BLaER1 (cell line): Measurements from ENCODE around the gene SLC28A1.
"Not testable (repeated sequence)": the region's sequence is repeated elsewhere in the genome, so short reads cannot be mapped to it uniquely, and the experiment has no call there.

Source experiments
- H3K27ac ChIP-seq: shearing (Covaris generic); formaldehyde crosslinking; 2 replicates; pipeline ENCODE4 v1.8.1; 2022
- H3K27me3 ChIP-seq: shearing (Covaris generic); formaldehyde crosslinking; 2 replicates; pipeline ENCODE4 v1.8.1; 2022
- H3K36me3 ChIP-seq: shearing (Covaris generic); formaldehyde crosslinking; 2 replicates; pipeline ENCODE4 v1.8.1; 2022
- H3K4me1 ChIP-seq: shearing (Covaris generic); formaldehyde crosslinking; 2 replicates; pipeline ENCODE4 v1.8.1; 2022
- H3K4me2 ChIP-seq: shearing (Covaris generic); formaldehyde crosslinking; 2 replicates; pipeline ENCODE4 v1.8.1; 2022
- H3K4me3 ChIP-seq: shearing (Covaris generic); formaldehyde crosslinking; 2 replicates; pipeline ENCODE4 v1.8.1; 2022
- H3K9ac ChIP-seq: shearing (Covaris generic); formaldehyde crosslinking; 2 replicates; pipeline ENCODE4 v1.8.1; 2022
- H3K9me3 ChIP-seq: shearing (Covaris generic); formaldehyde crosslinking; 2 replicates; pipeline ENCODE4 v1.8.1; 2022
- H4K20me1 ChIP-seq: shearing (Covaris generic); formaldehyde crosslinking; 2 replicates; pipeline ENCODE4 v1.8.1; 2022
- Cebpa-rat ChIP-seq: shearing (Covaris generic); IDR thresholded peaks from 2 replicates; pipeline ENCODE4 v1.8.1; 2022

The SLC28A1 gene

DNA sequence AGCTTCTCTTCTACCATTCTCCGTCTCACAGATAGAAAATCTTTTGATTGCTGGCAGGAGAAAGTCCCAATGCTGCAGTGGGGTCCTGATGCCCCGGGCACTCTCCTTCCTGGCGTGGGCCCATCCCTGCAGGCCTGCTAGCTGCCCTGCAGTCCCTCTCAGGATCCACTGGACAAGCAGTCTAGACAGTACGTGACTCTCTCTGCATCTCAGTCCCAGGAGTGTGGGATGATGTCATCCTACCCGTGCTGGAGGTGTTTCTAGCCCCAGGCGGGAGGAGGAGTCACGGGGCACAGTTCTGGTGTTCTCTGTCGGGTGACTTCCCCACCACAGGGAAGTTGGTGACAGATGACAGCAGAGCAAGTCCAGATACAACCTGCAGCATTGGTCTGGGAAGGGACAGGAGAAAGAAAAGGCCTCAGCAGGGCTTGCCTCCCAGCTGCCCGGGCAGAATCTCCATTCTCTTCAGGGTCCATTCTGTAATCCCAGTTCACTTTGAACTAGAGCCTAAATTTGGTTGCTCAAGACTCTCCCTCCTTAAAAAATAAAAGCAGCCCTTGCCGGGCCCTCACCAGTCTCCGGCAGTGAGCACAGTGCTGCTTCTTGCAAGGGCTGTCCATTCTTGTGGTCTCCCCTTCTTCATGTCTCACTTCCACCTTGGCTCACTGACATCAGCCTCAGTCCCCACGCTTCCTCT lies 30.6 kb downstream of the SLC28A1 start:
- peak overlapping the region; percentile 72 for H3K4me2 ChIP-seq
- no peaks in the 10 kb centered on the region for H3K27me3 ChIP-seq
- H3K9me3 ChIP-seq = no peaks in the 10 kb centered on the region
- no peaks in the 10 kb centered on the region for H3K36me3 ChIP-seq
- no peaks in the 10 kb centered on the region for H4K20me1 ChIP-seq
- no peak for TF ChIP-seq Cebpa-rat
- H3K4me3 ChIP-seq = no peak overlapping the region
- peak overlapping the region; percentile 53 for H3K27ac ChIP-seq
- H3K9ac ChIP-seq = no peak overlapping the region
- peaks cover 58% of the 10 kb centered on the region for H3K4me1 ChIP-seq

DNA sequence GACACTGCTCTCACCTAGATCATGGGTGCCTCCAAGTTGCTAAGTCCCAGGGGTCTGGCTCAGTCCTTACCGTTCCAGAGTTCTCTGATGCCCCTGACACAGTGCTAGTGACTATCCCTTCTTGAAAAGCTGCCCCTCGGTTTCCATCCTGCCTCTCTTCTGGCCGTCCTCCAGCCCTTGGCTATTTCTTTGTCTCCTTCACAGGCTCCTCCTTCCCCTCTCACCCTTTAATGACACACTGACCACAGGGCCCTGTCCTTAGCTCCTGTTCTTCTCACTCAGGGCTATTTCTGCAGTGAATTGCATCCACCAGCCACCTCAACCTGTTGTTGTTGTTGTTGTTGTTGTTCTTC lies 31.1 kb downstream of the SLC28A1 start:
- no peak overlapping the region for H3K9ac ChIP-seq
- H3K27ac ChIP-seq = peak overlapping the region; percentile 53
- no peaks in the 10 kb centered on the region for H4K20me1 ChIP-seq
- no peak for TF ChIP-seq Cebpa-rat
- H3K4me3 ChIP-seq = no peak overlapping the region
- H3K27me3 ChIP-seq = no peaks in the 10 kb centered on the region
- no peaks in the 10 kb centered on the region for H3K9me3 ChIP-seq
- no peaks in the 10 kb centered on the region for H3K36me3 ChIP-seq
- H3K4me2 ChIP-seq = peak overlapping the region; percentile 72
- H3K4me1 ChIP-seq = peaks cover 58% of the 10 kb centered on the region

DNA sequence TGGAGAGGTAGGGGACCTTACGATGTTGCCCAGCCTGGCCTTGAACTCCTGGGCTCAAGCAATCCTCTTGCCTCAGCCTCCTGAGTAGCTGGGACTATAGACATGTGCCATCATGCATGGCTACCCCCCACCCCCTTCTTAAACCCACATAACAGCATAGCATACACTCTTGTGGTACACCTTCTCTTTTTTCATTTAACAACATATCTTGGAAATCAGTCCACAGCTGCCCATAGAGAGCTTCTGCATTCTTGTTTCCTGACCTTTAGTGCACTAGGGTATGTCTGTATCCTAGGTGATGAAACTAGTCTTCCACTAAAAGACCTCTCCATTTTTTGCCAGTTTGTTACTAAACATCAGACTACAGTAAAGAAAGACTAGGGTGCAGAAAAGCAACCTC lies 33.0 kb downstream of the SLC28A1 start:
- peak overlapping the region; percentile 47 for H3K4me2 ChIP-seq
- H3K9me3 ChIP-seq = no peaks in the 10 kb centered on the region
- no peak overlapping the region for H3K27ac ChIP-seq
- H3K4me1 ChIP-seq = peaks cover 46% of the 10 kb centered on the region
- H3K4me3 ChIP-seq = no peak overlapping the region
- no peaks in the 10 kb centered on the region for H3K27me3 ChIP-seq
- no peak overlapping the region for H3K9ac ChIP-seq
- no peak for TF ChIP-seq Cebpa-rat
- H3K36me3 ChIP-seq = no peaks in the 10 kb centered on the region
- H4K20me1 ChIP-seq = no peaks in the 10 kb centered on the region

DNA sequence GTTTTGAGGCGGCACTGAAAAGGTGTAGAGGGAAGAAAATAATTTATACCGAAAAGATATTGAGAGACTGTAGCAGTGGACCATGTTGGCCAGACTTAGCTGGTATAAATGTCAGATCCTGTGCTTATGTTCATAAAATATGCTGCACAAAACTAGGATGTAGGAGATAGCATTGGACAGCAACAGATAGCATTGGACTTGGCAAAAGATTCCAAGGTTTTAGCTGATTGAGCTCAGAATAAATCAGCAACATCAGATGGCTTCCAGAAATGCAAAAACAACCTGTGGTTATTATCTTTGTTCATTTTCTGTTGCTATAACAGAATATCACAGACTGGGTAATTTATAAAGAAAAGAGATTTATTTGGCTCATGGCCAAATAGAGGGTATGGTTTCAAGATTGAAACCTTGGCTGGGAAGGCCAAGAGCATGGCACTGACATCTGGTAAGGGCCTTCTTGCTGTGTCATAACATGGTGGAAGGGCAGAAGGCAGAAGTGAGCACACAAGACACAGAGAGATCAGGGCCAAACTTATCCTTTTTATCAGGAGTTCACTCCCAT lies 34.7 kb downstream of the SLC28A1 start:
- no peaks in the 10 kb centered on the region for H3K36me3 ChIP-seq
- H3K4me1 ChIP-seq = peaks cover 29% of the 10 kb centered on the region
- H3K4me2 ChIP-seq = no peak overlapping the region
- no peak for TF ChIP-seq Cebpa-rat
- no peak overlapping the region for H3K27ac ChIP-seq
- no peaks in the 10 kb centered on the region for H3K9me3 ChIP-seq
- H3K4me3 ChIP-seq = no peak overlapping the region
- H3K9ac ChIP-seq = no peak overlapping the region
- no peaks in the 10 kb centered on the region for H4K20me1 ChIP-seq
- H3K27me3 ChIP-seq = no peaks in the 10 kb centered on the region

DNA sequence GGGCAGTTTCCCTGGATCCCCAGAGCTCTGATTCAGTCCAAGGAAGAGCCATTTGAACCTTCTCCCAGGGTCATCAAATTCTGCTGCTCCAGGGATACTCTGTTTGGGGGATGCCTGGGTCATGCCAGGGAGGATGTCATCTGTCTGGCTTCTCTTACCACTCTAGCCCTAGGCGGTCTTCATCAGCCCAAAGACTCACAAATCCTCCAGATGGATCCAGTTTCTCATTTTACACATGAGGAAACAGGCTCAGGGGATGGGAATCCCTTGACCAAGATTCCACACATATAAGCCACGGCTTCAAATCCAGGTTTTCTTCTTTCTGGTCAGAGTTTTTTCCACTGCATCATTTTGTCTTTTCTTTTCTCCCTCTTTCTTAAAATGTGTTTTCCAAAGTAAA lies 36.7 kb downstream of the SLC28A1 start:
- no peak overlapping the region for H3K9ac ChIP-seq
- H3K27ac ChIP-seq = no peak overlapping the region
- H3K4me3 ChIP-seq = no peak overlapping the region
- no peak overlapping the region; the same call in 1 of the 2 replicates for H3K4me2 ChIP-seq
- peaks cover 12% of the 10 kb centered on the region for H3K4me1 ChIP-seq
- no peaks in the 10 kb centered on the region for H3K9me3 ChIP-seq
- H4K20me1 ChIP-seq = no peaks in the 10 kb centered on the region
- no peaks in the 10 kb centered on the region for H3K36me3 ChIP-seq
- H3K27me3 ChIP-seq = no peaks in the 10 kb centered on the region
- no peak for TF ChIP-seq Cebpa-rat

DNA sequence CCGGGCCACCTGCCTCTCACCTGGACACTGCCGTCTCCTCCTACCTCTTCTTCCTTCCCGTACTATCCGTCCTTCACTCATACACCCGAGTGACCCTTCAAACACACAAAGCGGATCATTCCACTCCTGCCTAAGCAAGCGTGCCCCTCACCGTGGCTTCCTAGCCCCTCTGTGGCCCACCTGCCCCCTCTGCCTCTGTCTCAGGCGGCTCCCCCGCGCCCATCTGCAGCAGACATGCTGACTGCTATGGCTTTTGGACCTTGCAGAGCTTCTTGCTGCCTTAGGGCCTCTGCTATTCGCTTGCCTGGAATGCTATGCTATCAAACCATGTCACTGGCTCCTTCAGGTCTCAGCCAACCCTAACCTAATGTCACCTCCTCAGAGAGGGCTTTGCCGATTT lies 38.1 kb downstream of the SLC28A1 start:
- Histone ChIP-seq H4K20me1 (no peaks in the 10 kb centered on the region), H3K9me3 (no peaks in the 10 kb centered on the region), H3K27ac (no peak overlapping the region), H3K4me2 (no peak overlapping the region), H3K4me3 (no peak overlapping the region), H3K36me3 (no peaks in the 10 kb centered on the region), H3K9ac (no peak overlapping the region), H3K4me1 (peaks cover 10% of the 10 kb centered on the region), H3K27me3 (no peaks in the 10 kb centered on the region)
- TF ChIP-seq Cebpa-rat = no peak

DNA sequence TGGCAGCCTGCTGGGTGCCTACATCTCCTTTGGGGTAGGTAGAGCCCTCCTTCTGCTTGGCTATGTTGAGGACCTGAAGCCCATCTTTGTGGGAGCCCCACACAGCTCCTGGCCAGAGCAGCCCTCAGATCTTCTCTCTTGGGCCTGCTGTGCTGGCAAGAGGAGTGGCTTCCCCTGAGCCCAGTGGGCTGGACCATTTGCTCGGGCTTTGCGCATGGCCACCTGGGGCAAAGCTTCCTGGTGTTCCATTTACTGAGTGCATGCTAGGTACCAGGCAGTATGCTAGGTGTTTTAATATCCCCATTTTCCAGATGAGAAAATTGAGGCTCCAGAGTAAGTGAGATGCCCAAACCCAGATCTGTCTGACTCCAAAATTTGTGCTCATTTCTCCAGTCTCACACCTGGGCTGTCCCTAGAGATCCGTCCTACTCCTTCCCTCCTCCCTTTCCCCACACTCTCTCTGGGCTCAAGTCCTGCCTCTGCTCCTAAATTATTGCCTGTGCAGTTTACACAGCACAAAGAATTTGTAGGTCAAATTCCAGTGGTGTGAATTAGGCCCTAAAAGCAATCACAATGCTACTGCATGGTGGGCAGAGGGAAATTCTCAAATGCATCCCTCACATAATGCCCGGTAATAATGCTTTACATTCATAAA lies 39.7 kb downstream of the SLC28A1 start:
- H3K27ac ChIP-seq = no peak overlapping the region
- no peaks in the 10 kb centered on the region for H4K20me1 ChIP-seq
- H3K9me3 ChIP-seq = no peaks in the 10 kb centered on the region
- no peak for TF ChIP-seq Cebpa-rat
- no peaks in the 10 kb centered on the region for H3K27me3 ChIP-seq
- no peaks in the 10 kb centered on the region for H3K36me3 ChIP-seq
- H3K4me1 ChIP-seq = peaks cover 23% of the 10 kb centered on the region
- no peak overlapping the region for H3K9ac ChIP-seq
- H3K4me3 ChIP-seq = no peak overlapping the region
- no peak overlapping the region for H3K4me2 ChIP-seq

DNA sequence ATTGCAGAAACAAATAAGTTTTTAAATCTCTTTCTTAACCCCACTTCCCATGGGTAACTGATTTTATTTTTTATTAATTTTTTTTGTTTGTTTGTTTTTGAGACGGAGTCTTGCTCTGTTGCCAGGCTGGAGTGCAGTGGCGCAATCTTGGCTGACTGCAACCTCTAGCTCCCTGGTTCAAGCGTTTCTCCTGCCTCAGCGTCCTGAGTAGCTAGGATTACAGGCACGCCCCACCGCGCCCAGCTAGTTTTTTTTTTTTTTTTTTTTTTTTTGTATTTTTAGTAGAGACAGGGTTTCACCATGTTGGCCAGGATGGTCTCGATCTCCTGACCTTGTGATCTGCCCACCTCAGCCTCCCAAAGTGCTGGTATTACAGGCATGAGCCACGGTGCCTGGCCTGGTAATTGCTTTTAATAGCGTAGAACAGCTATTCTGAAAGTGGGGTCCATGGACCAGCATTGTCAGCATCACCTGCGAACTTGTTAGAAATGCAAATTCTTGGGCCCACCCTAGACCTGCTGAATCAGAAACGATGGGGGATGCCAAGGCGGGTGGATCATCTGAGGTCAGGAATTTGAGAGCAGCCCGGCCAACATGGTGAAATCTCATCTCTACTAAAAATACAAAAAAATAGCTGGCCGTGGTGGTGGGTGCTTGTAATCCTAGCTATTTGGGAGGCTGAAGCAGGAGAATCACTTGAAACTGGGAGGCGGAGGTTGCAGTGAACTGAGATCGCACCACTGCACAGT lies 40.5 kb downstream of the SLC28A1 start:
- not testable (repeated sequence) for H3K4me3 ChIP-seq, H3K27me3 ChIP-seq, H4K20me1 ChIP-seq, H3K36me3 ChIP-seq, H3K4me2 ChIP-seq, H3K27ac ChIP-seq, H3K9ac ChIP-seq, H3K9me3 ChIP-seq
- H3K4me1 ChIP-seq = peaks cover 31% of the 10 kb centered on the region

DNA sequence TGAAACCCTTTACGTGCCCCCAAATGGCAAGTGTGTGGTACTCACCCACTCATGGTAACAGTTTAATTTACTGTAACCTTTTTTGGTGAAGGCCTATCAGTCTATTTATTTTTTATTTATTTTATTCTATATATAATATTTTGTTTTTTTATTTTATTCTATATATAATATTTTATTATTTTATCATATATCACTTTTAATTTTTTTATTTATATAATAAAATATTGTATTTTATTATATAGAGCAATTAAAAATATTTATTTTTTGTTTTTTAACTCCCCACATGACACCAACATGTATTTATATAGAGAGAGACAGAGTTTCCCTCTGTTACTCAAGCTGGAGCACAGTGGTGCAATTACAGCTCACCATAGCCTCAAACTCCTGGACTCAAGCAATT lies 41.4 kb downstream of the SLC28A1 start:
- H3K4me3 ChIP-seq = no peak overlapping the region

More for the DNA sequence above, 41.4 kb downstream of the SLC28A1 start:
- Histone ChIP-seq H3K27ac (no peak overlapping the region), H3K4me2 (no peak overlapping the region), H3K27me3 (no peaks in the 10 kb centered on the region), H3K9me3 (no peaks in the 10 kb centered on the region), H4K20me1 (no peaks in the 10 kb centered on the region), H3K9ac (no peak overlapping the region), H3K4me1 (peaks cover 37% of the 10 kb centered on the region), H3K36me3 (no peaks in the 10 kb centered on the region)
- TF ChIP-seq Cebpa-rat = no peak
